Suprapubic skin (tissue), 4 donors: Measurements from ENCODE around the gene TMEM175.

ENCODE experiments used
- EP300 ChIP-seq: sonication (generic); formaldehyde crosslinking; IDR thresholded peaks from one replicate; pipeline ENCODE4 v1.6.1; 2017; ENCODE audit warnings: antibody characterized with exemption
- POLR2A ChIP-seq, 2 donors: fragments of 450-650 bp; IDR thresholded peaks; one replicate each; pipeline ENCODE4 v1.6.1; 2017; ENCODE audit warnings: antibody characterized with exemption in 2 of 2, mild to moderate bottlenecking in 2 of 2, moderate library complexity in 2 of 2
- POLR2AphosphoS5 ChIP-seq, 3 donors: sonication (generic); formaldehyde crosslinking; IDR thresholded peaks; one replicate each; pipeline ENCODE4 v1.6.1; 2017; ENCODE audit warnings: antibody characterized with exemption in 3 of 3
- TF ChIP-seq, protein P1 (sequence below), 2 donors: fragments of 200-600 bp in 1 of 2; fragments of 450-650 bp in 1 of 2; sonication (generic) in 1 of 2; IDR thresholded peaks; one replicate each; pipeline ENCODE4 v1.5.1; 2016 to 2019; ENCODE audit warnings: antibody characterized with exemption in 2 of 2, mild to moderate bottlenecking in 1 of 2, moderate library complexity in 1 of 2

GRCh38 chr4:998096-998691, 65.9 kb downstream of the TMEM175 start:
- TF ChIP-seq, protein P1, sequence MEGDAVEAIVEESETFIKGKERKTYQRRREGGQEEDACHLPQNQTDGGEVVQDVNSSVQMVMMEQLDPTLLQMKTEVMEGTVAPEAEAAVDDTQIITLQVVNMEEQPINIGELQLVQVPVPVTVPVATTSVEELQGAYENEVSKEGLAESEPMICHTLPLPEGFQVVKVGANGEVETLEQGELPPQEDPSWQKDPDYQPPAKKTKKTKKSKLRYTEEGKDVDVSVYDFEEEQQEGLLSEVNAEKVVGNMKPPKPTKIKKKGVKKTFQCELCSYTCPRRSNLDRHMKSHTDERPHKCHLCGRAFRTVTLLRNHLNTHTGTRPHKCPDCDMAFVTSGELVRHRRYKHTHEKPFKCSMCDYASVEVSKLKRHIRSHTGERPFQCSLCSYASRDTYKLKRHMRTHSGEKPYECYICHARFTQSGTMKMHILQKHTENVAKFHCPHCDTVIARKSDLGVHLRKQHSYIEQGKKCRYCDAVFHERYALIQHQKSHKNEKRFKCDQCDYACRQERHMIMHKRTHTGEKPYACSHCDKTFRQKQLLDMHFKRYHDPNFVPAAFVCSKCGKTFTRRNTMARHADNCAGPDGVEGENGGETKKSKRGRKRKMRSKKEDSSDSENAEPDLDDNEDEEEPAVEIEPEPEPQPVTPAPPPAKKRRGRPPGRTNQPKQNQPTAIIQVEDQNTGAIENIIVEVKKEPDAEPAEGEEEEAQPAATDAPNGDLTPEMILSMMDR (IDR thresholded peaks at IDR 0.05) = no peak
- TF ChIP-seq POLR2A (IDR thresholded peaks at IDR 0.05) = no peak
- TF ChIP-seq POLR2AphosphoS5 (IDR thresholded peaks at IDR 0.05) = no peak
- no peak for TF ChIP-seq EP300
